Chondrocyte (in vitro differentiated cells): Measurements from ENCODE around the gene ACMSD. TPM values are rescaled to one million over a fixed set of nuclear protein-coding genes. Genes with fewer than 3 reads are reported as not detected.
A peak's percentile ranks its signal among the peaks of the same experiment; 100 is the strongest.
"Not testable (repeated sequence)": the region's sequence is repeated elsewhere in the genome, so short reads cannot be mapped to it uniquely, and the experiment has no call there.

Source experiments
- DNase-seq: peaks from one replicate; pipeline ENCODE4 v3.0.0; 2021; ENCODE audit warnings: mixed read lengths, low spot score
- H3K27ac Mint-ChIP-seq: one replicate; pipeline ENCODE4 v1.8.0; 2021; ENCODE audit warnings: mild to moderate bottlenecking, moderate library complexity, mixed read lengths; ENCODE audit not compliant: unreplicated experiment
- H3K27me3 Mint-ChIP-seq: 2 replicates; pipeline ENCODE4 v1.8.0; 2021; ENCODE audit warnings: low read depth, mixed read lengths
- H3K36me3 Mint-ChIP-seq: 2 replicates; pipeline ENCODE4 v1.8.0; 2021; ENCODE audit warnings: low read depth, mixed read lengths
- H3K4me1 Mint-ChIP-seq: 2 replicates; pipeline ENCODE4 v1.8.0; 2021; ENCODE audit warnings: low read depth, mild to moderate bottlenecking, mixed read lengths
- H3K4me3 Mint-ChIP-seq: one replicate; pipeline ENCODE4 v1.8.0; 2021; ENCODE audit warnings: mild to moderate bottlenecking, moderate library complexity, mixed read lengths; ENCODE audit not compliant: unreplicated experiment
- H3K9me3 Mint-ChIP-seq: 2 replicates; pipeline ENCODE4 v1.8.0; 2021; ENCODE audit warnings: low read depth, mixed read lengths
- CTCF ChIP-seq: fragments of 200-600 bp; sonication (generic); IDR thresholded peaks from 2 replicates; pipeline ENCODE4 v1.5.0; 2021; ENCODE audit warnings: antibody characterized with exemption, mild to moderate bottlenecking, moderate library complexity
- total RNA-seq: library from RNA; stranded (reverse); gene quantifications from 3 replicates; pipeline ENCODE4 v1.2.1, GENCODE V29; 2021

Gene ACMSD
- total RNA-seq, 1 donor from 2014 or later: not detected

GRCh38 chr2:134819334-134819733 is 19.1 kb upstream of the ACMSD start:
- peaks cover 3% of the 10 kb centered on the region for H3K9me3 Mint-ChIP-seq
- H3K4me3 Mint-ChIP-seq: no peak overlapping the region
- no peak for TF ChIP-seq CTCF
- H3K27ac Mint-ChIP-seq: no peak overlapping the region
- no peaks in the 10 kb centered on the region for H3K36me3 Mint-ChIP-seq
- no peak for DNase-seq
- peaks cover 6% of the 10 kb centered on the region for H3K4me1 Mint-ChIP-seq
- H3K27me3 Mint-ChIP-seq: peaks cover 3% of the 10 kb centered on the region

- peaks cover 1% of the 10 kb centered on the region for H3K36me3 Mint-ChIP-seq
- H3K4me3 Mint-ChIP-seq: no peak overlapping the region
- H3K9me3 Mint-ChIP-seq: peaks cover 6% of the 10 kb centered on the region
- no peaks in the 10 kb centered on the region for H3K27me3 Mint-ChIP-seq
- TF ChIP-seq CTCF: no peak
- H3K27ac Mint-ChIP-seq: no peak overlapping the region
- DNase-seq: no peak
- H3K4me1 Mint-ChIP-seq: peaks cover 6% of the 10 kb centered on the region
Measured at GRCh38 chr2:134823431-134823830, 15.0 kb upstream of the ACMSD start.

GRCh38 chr2:134823832-134824231 is 14.6 kb upstream of the ACMSD start:
- Mint-ChIP-seq H3K9me3 (peaks cover 6% of the 10 kb centered on the region), H3K27me3 (no peaks in the 10 kb centered on the region), H3K4me3 (no peak overlapping the region), H3K36me3 (peaks cover 1% of the 10 kb centered on the region), H3K27ac (no peak overlapping the region), H3K4me1 (peaks cover 6% of the 10 kb centered on the region)
- no peak for DNase-seq
- TF ChIP-seq CTCF: no peak

GRCh38 chr2:134825716-134826115 is 12.7 kb upstream of the ACMSD start:
- H3K4me3 Mint-ChIP-seq, H3K27me3 Mint-ChIP-seq: not testable (repeated sequence)

GRCh38 chr2:134835471-134835870 is 2.9 kb upstream of the ACMSD start:
- Mint-ChIP-seq H3K4me1 (peaks cover 26% of the 10 kb centered on the region), H3K4me3 (no peak overlapping the region), H3K9me3 (peaks cover 20% of the 10 kb centered on the region), H3K27ac (no peak overlapping the region), H3K27me3 (no peaks in the 10 kb centered on the region), H3K36me3 (peaks cover 9% of the 10 kb centered on the region)
- no peak for DNase-seq
- no peak for TF ChIP-seq CTCF

More at GRCh38 chr2:134825716-134826115, 12.7 kb upstream of the ACMSD start:
- not testable (repeated sequence) for H3K4me1 Mint-ChIP-seq, H3K27ac Mint-ChIP-seq, H3K36me3 Mint-ChIP-seq, DNase-seq, H3K9me3 Mint-ChIP-seq

- Mint-ChIP-seq H3K4me1 (peaks cover 26% of the 10 kb centered on the region), H3K36me3 (peaks cover 9% of the 10 kb centered on the region), H3K27ac (peak overlapping the region; percentile 65), H3K9me3 (peaks cover 20% of the 10 kb centered on the region), H3K4me3 (no peak overlapping the region), H3K27me3 (no peaks in the 10 kb centered on the region)
- no peak for DNase-seq
- TF ChIP-seq CTCF: no peak
Measured at GRCh38 chr2:134836986-134837385, 1.4 kb upstream of the ACMSD start.
